Stimulated activated CD4-positive, alpha-beta T cell treated with anti-CD3 and anti-CD28 coated beads, Interleukin-1b, Interleukin-23, amount 100 ng/mL, for 1 hour (primary cell): ENCODE results near the gene ACTN1.

Experiments used
- DNase-seq, 2 donors: peaks; one replicate each; pipeline ENCODE4 v3.0.0-alpha.2; 2020; ENCODE audit warnings: low read depth in 2 of 2

Gene ACTN1

GRCh38 chr14:68970038-68970612 is 9.0 kb downstream of the ACTN1 start:
- no peak for DNase-seq

- DNase-seq: no peak
These were observed 9.6 kb downstream of the ACTN1 start for GRCh38 chr14:68969278-68970033.

- no peak for DNase-seq
These were observed 10.4 kb downstream of the ACTN1 start for GRCh38 chr14:68968721-68969120.

- peak; percentile 9 to 49 for DNase-seq
These were observed 11.1 kb downstream of the ACTN1 start for GRCh38 chr14:68968051-68968450.

GRCh38 chr14:68967459-68967940 is 11.6 kb downstream of the ACTN1 start:
- DNase-seq: no peak

GRCh38 chr14:68966872-68967301 is 12.2 kb downstream of the ACTN1 start:
- DNase-seq: no peak

- no peak for DNase-seq
These were observed 13.8 kb downstream of the ACTN1 start for GRCh38 chr14:68965261-68965761.

GRCh38 chr14:68964300-68965093 is 14.6 kb downstream of the ACTN1 start:
- DNase-seq: no peak

- no peak for DNase-seq
These were observed 16.4 kb downstream of the ACTN1 start for GRCh38 chr14:68962681-68963080.

- no peak for DNase-seq
These were observed 17.1 kb downstream of the ACTN1 start for GRCh38 chr14:68961781-68962584.

GRCh38 chr14:68961361-68961760 is 17.7 kb downstream of the ACTN1 start:
- no peak for DNase-seq

- DNase-seq: no peak
These were observed 19.0 kb downstream of the ACTN1 start for GRCh38 chr14:68960123-68960522.

- no peak for DNase-seq
These were observed 20.1 kb downstream of the ACTN1 start for GRCh38 chr14:68959035-68959434.

GRCh38 chr14:68958553-68958952 is 20.5 kb downstream of the ACTN1 start:
- no peak for DNase-seq

- no peak for DNase-seq
These were observed 21.3 kb downstream of the ACTN1 start for GRCh38 chr14:68957775-68958174.

GRCh38 chr14:68956724-68957123 is 22.4 kb downstream of the ACTN1 start:
- no peak for DNase-seq

GRCh38 chr14:68955851-68956179 is 23.3 kb downstream of the ACTN1 start:
- DNase-seq: no peak

- no peak for DNase-seq
These were observed 23.8 kb downstream of the ACTN1 start for GRCh38 chr14:68955164-68955850.

- no peak for DNase-seq
These were observed 25.9 kb downstream of the ACTN1 start for GRCh38 chr14:68953196-68953555.

- DNase-seq: no peak
These were observed 26.4 kb downstream of the ACTN1 start for GRCh38 chr14:68952531-68953195.
